GM19452 (cell line): ENCODE measurements around the gene ZNF142.
"Not testable (repeated sequence)": the region's sequence is repeated elsewhere in the genome, so short reads cannot be mapped to it uniquely, and the experiment has no call there.

Experiments
- ATAC-seq: cut with Tn5 transposase; IDR thresholded peaks from one replicate; pipeline ENCODE4 v1.9.1; 2021; ENCODE audit not compliant: unreplicated experiment

Gene ZNF142

GRCh38 chr2:218659258-218659987, at the start of gene ZNF142, which contains the start of gene BCS1L:
Gene ZNF142 (minus strand): TSS chr2:218659623. CDS start chr2:218656429, 3,194 bp downstream.
Gene BCS1L (plus strand): TSS chr2:218659683. CDS start chr2:218660988, 1,305 bp downstream.
- ATAC-seq: peak; percentile 93

- peak; percentile 43 for ATAC-seq
Measured at GRCh38 chr2:218708086-218708485, 48.7 kb upstream of the ZNF142 start.

GRCh38 chr2:218703341-218703740, 43.9 kb upstream of the ZNF142 start:
- ATAC-seq: no peak

- ATAC-seq: no peak
Measured at GRCh38 chr2:218701806-218702205, 42.4 kb upstream of the ZNF142 start.

GRCh38 chr2:218698885-218699284, 39.5 kb upstream of the ZNF142 start:
- no peak for ATAC-seq

GRCh38 chr2:218694405-218695145, 35.2 kb upstream of the ZNF142 start:
- no peak for ATAC-seq

- no peak for ATAC-seq
Measured at GRCh38 chr2:218691234-218691633, 31.8 kb upstream of the ZNF142 start.

- ATAC-seq: not testable (repeated sequence)
Measured at GRCh38 chr2:218687400-218688060, 28.1 kb upstream of the ZNF142 start.

GRCh38 chr2:218680061-218680460, 20.6 kb upstream of the ZNF142 start:
- ATAC-seq: no peak

- no peak for ATAC-seq
Measured at GRCh38 chr2:218679119-218679518, 19.7 kb upstream of the ZNF142 start.

- ATAC-seq: peak; percentile 97
Measured at GRCh38 chr2:218671654-218672566, 12.5 kb upstream of the ZNF142 start, which contains the start of the genes RNF25 and STK36. Gene RNF25 (minus strand): TSS chr2:218672002. CDS start chr2:218671970, 32 bp downstream. Gene STK36 (plus strand): TSS chr2:218672086. CDS start chr2:218672830, 744 bp downstream.

- no peak for ATAC-seq
Measured at GRCh38 chr2:218671097-218671653, 11.8 kb upstream of the ZNF142 start.

GRCh38 chr2:218664653-218665052, 5.2 kb upstream of the ZNF142 start:
- no peak for ATAC-seq

GRCh38 chr2:218663901-218664300, 4.5 kb upstream of the ZNF142 start:
- ATAC-seq: no peak

- no peak for ATAC-seq
Measured at GRCh38 chr2:218662827-218663226, 3.4 kb upstream of the ZNF142 start.

- ATAC-seq: no peak
Measured at GRCh38 chr2:218662377-218662776, 3.0 kb upstream of the ZNF142 start.

GRCh38 chr2:218659988-218660358, 550 bp upstream of the ZNF142 start:
- ATAC-seq: no peak

- ATAC-seq: peak; percentile 33
Measured at GRCh38 chr2:218658671-218659257, 659 bp downstream of the ZNF142 start.

- ATAC-seq: no peak
Measured at GRCh38 chr2:218655751-218656150, 3.7 kb downstream of the ZNF142 start.

GRCh38 chr2:218648787-218649100, 10.7 kb downstream of the ZNF142 start:
- ATAC-seq: no peak
